WTC11 (cell line): ENCODE data around the gene ERF. TPM values are rescaled to one million over a fixed set of nuclear protein-coding genes. Genes with fewer than 3 reads are reported as not detected.

Experiments used
- ATAC-seq: fragments of 200-7000 bp; cut with Tn5 transposase; 2 replicates; pipeline ENCODE4 v1.10.0; 2021; ENCODE audit warnings: mild to moderate bottlenecking, moderate library complexity
- CTCF ChIA-PET: fragments of 300-600 bp; sonication (Branson Sonifier 250); formaldehyde crosslinking; loops from one replicate; lab custom pipeline; 2021; ENCODE audit warnings: antibody characterized with exemption; lab: Charles Lee
- POLR2A ChIA-PET: fragments of 350-600 bp; sonication (Branson Sonifier 250); formaldehyde crosslinking; loops from one replicate; lab custom pipeline; 2021; ENCODE audit warnings: antibody characterized with exemption; lab: Charles Lee
- DNase-seq: peaks from one replicate; pipeline ENCODE4 v3.0.0; 2021; ENCODE audit warnings: low spot score
- H3K27ac Mint-ChIP-seq: 2 replicates; pipeline ENCODE4 v1.8.0; 2021; ENCODE audit warnings: mixed read lengths
- H3K27me3 Mint-ChIP-seq: 2 replicates; pipeline ENCODE4 v1.8.0; 2021; ENCODE audit warnings: low read depth, mild to moderate bottlenecking, moderate library complexity, mixed read lengths
- H3K36me3 Mint-ChIP-seq: 2 replicates; pipeline ENCODE4 v1.8.0; 2021; ENCODE audit warnings: mixed read lengths
- H3K4me1 Mint-ChIP-seq: 2 replicates; pipeline ENCODE4 v1.8.0; 2022; ENCODE audit warnings: mixed read lengths
- H3K4me3 Mint-ChIP-seq: 2 replicates; pipeline ENCODE4 v1.8.0; 2021; ENCODE audit warnings: mild to moderate bottlenecking, moderate library complexity, mixed read lengths
- H3K9me3 Mint-ChIP-seq: 2 replicates; pipeline ENCODE4 v1.8.0; 2021; ENCODE audit warnings: mixed read lengths
- ATF2 ChIP-seq: sonication (generic); formaldehyde crosslinking; IDR thresholded peaks from 2 replicates; pipeline ENCODE4 v1.8.1; 2022; ENCODE audit warnings: low read depth, missing genetic modification reagents, borderline replicate concordance
- CREB1 ChIP-seq: sonication (generic); formaldehyde crosslinking; IDR thresholded peaks from 2 replicates; pipeline ENCODE4 v1.8.0; 2023; ENCODE audit warnings: mild to moderate bottlenecking, missing genetic modification reagents
- E2F5 ChIP-seq: sonication (generic); formaldehyde crosslinking; IDR thresholded peaks from 2 replicates; pipeline ENCODE4 v1.8.1; 2022; ENCODE audit warnings: mild to moderate bottlenecking, moderate library complexity, missing genetic modification reagents
- FOXP4 ChIP-seq: sonication (generic); formaldehyde crosslinking; IDR thresholded peaks from 2 replicates; pipeline ENCODE4 v1.8.0; 2022; ENCODE audit warnings: mild to moderate bottlenecking, missing genetic modification reagents
- JUN ChIP-seq: sonication (generic); formaldehyde crosslinking; IDR thresholded peaks from 2 replicates; pipeline ENCODE4 v1.8.0; 2023; ENCODE audit warnings: mild to moderate bottlenecking, missing genetic modification reagents
- MXD4 ChIP-seq: fragments of 250-450 bp; sonication (Bioruptor Pico); IDR thresholded peaks from 2 replicates; pipeline ENCODE4 v1.8.0; 2021; ENCODE audit warnings: mild to moderate bottlenecking, moderate library complexity, borderline replicate concordance
- RORB ChIP-seq: fragments of 250-450 bp; sonication (Bioruptor Pico); IDR thresholded peaks from 2 replicates; pipeline ENCODE4 v1.9.0; 2021; ENCODE audit warnings: mild to moderate bottlenecking
- SOX15 ChIP-seq: fragments of 250-450 bp; sonication (Bioruptor Pico); IDR thresholded peaks from 2 replicates; pipeline ENCODE4 v1.9.0; 2021; ENCODE audit warnings: mild to moderate bottlenecking
- TP53 ChIP-seq: sonication (generic); formaldehyde crosslinking; IDR thresholded peaks from 2 replicates; pipeline ENCODE4 v1.8.1; 2023; ENCODE audit warnings: mild to moderate bottlenecking, missing genetic modification reagents
- ZNF219 ChIP-seq: sonication (generic); formaldehyde crosslinking; IDR thresholded peaks from 2 replicates; pipeline ENCODE4 v1.8.0; 2023; ENCODE audit warnings: missing genetic modification reagents, mild to moderate bottlenecking, borderline replicate concordance
- ZNF281 ChIP-seq: sonication (generic); formaldehyde crosslinking; IDR thresholded peaks from 2 replicates; pipeline ENCODE4 v1.8.0; 2023; ENCODE audit warnings: mild to moderate bottlenecking, missing genetic modification reagents
- total RNA-seq: library from RNA; stranded (reverse); gene quantifications from 3 replicates; pipeline ENCODE4 v1.2.3, GENCODE V29; 2021
- TF ChIP-seq, protein P1 (sequence below): sonication (generic); formaldehyde crosslinking; IDR thresholded peaks from 2 replicates; pipeline ENCODE4 v1.8.1; 2023; ENCODE audit warnings: mild to moderate bottlenecking, missing genetic modification reagents
- TF ChIP-seq, protein P2 (sequence below): sonication (generic); formaldehyde crosslinking; IDR thresholded peaks from 2 replicates; pipeline ENCODE4 v1.8.0; 2022; ENCODE audit warnings: missing genetic modification reagents
- TF ChIP-seq, protein P3 (sequence below): sonication (generic); formaldehyde crosslinking; IDR thresholded peaks from 2 replicates; pipeline ENCODE4 v1.8.0; 2023; ENCODE audit warnings: missing genetic modification reagents

Gene ERF
- total RNA-seq, 1 experiment from 2014 or later = 65.9 TPM

DNA sequence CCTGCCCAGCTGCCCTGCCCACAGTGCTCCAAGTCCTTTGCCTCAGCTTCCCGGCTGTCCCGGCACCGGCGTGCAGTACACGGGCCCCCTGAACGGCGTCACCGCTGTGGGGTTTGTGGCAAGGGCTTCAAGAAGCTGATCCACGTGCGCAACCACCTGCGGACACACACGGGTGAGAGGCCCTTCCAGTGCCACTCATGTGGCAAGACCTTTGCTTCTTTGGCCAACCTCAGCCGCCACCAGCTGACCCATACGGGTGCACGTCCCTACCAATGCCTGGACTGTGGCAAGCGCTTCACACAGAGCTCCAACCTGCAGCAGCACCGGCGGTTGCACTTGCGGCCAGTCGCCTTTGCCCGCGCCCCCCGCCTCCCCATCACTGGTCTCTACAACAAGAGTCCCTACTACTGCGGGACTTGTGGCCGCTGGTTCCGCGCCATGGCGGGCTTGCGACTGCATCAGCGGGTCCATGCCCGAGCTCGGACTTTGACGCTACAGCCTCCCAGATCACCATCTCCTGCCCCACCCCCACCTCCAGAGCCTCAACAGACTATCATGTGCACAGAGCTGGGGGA is 29.1 kb downstream of the ERF start:
- no peaks in the 10 kb centered on the region for H3K27me3 Mint-ChIP-seq
- H3K4me1 Mint-ChIP-seq = peaks cover 2% of the 10 kb centered on the region
- H3K9me3 Mint-ChIP-seq = no peaks in the 10 kb centered on the region
- H3K4me3 Mint-ChIP-seq = no peak overlapping the region
- peaks cover 41% of the 10 kb centered on the region for H3K36me3 Mint-ChIP-seq
- DNase-seq (no peak), ATAC-seq (no peak)
- POLR2A ChIA-PET = no interaction called here
- H3K27ac Mint-ChIP-seq = no peak overlapping the region
- CTCF ChIA-PET = no interaction called here
- TF ChIP-seq, protein P1, sequence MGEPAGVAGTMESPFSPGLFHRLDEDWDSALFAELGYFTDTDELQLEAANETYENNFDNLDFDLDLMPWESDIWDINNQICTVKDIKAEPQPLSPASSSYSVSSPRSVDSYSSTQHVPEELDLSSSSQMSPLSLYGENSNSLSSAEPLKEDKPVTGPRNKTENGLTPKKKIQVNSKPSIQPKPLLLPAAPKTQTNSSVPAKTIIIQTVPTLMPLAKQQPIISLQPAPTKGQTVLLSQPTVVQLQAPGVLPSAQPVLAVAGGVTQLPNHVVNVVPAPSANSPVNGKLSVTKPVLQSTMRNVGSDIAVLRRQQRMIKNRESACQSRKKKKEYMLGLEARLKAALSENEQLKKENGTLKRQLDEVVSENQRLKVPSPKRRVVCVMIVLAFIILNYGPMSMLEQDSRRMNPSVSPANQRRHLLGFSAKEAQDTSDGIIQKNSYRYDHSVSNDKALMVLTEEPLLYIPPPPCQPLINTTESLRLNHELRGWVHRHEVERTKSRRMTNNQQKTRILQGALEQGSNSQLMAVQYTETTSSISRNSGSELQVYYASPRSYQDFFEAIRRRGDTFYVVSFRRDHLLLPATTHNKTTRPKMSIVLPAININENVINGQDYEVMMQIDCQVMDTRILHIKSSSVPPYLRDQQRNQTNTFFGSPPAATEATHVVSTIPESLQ = no peak
- TF ChIP-seq SOX15 (CRISPR knock-in tag) (no peak), JUN (CRISPR knock-in tag) (no peak), MXD4 (CRISPR knock-in tag) (no peak), ATF2 (CRISPR knock-in tag) (no peak)

DNA sequence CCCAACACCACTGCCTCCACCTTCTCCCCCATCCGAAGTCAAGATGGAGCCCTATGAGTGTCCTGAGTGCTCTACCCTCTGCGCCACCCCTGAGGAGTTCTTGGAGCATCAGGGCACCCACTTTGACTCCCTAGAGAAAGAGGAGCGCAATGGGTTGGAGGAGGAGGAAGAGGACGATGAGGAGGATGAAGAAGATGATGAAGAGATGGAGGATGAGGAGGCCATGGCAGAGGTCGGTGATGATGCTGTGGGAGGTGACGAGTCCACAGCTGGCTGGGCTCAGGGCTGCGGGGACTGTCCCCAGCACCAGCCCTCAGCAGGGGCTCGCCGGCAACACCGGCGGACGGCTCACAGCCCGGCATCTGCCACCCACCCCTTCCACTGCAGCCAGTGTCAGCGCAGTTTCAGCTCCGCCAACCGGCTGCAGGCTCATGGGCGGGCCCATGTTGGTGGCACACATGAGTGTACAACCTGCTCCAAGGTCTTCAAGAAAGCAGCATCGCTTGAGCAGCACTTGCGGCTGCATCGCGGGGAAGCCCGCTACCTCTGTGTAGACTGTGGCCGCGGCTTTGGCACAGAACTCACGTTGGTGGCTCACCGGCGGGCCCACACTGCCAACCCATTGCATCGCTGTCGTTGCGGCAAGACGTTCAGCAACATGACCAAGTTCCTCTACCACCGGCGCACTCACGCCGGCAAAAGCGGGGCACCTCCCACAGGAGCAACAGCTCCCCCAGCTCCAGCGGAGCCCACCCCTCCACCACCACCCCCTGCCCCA is 29.8 kb downstream of the ERF start:
- H3K27ac Mint-ChIP-seq = no peak overlapping the region
- no peak for ATAC-seq
- ChIA-PET CTCF (no interaction called here), POLR2A (no interaction called here)
- peaks cover 8% of the 10 kb centered on the region for H3K4me1 Mint-ChIP-seq
- TF ChIP-seq ZNF281 (CRISPR knock-in tag) (no peak), CREB1 (CRISPR knock-in tag) (no peak), ZNF219 (CRISPR knock-in tag) (no peak), TP53 (CRISPR knock-in tag) (no peak)
- TF ChIP-seq, protein P2, sequence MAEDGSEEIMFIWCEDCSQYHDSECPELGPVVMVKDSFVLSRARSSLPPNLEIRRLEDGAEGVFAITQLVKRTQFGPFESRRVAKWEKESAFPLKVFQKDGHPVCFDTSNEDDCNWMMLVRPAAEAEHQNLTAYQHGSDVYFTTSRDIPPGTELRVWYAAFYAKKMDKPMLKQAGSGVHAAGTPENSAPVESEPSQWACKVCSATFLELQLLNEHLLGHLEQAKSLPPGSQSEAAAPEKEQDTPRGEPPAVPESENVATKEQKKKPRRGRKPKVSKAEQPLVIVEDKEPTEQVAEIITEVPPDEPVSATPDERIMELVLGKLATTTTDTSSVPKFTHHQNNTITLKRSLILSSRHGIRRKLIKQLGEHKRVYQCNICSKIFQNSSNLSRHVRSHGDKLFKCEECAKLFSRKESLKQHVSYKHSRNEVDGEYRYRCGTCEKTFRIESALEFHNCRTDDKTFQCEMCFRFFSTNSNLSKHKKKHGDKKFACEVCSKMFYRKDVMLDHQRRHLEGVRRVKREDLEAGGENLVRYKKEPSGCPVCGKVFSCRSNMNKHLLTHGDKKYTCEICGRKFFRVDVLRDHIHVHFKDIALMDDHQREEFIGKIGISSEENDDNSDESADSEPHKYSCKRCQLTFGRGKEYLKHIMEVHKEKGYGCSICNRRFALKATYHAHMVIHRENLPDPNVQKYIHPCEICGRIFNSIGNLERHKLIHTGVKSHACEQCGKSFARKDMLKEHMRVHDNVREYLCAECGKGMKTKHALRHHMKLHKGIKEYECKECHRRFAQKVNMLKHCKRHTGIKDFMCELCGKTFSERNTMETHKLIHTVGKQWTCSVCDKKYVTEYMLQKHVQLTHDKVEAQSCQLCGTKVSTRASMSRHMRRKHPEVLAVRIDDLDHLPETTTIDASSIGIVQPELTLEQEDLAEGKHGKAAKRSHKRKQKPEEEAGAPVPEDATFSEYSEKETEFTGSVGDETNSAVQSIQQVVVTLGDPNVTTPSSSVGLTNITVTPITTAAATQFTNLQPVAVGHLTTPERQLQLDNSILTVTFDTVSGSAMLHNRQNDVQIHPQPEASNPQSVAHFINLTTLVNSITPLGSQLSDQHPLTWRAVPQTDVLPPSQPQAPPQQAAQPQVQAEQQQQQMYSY = no peak
- H3K4me3 Mint-ChIP-seq = no peak overlapping the region
- no peak for DNase-seq
- H3K9me3 Mint-ChIP-seq = no peaks in the 10 kb centered on the region
- peaks cover 41% of the 10 kb centered on the region for H3K36me3 Mint-ChIP-seq
- no peaks in the 10 kb centered on the region for H3K27me3 Mint-ChIP-seq

DNA sequence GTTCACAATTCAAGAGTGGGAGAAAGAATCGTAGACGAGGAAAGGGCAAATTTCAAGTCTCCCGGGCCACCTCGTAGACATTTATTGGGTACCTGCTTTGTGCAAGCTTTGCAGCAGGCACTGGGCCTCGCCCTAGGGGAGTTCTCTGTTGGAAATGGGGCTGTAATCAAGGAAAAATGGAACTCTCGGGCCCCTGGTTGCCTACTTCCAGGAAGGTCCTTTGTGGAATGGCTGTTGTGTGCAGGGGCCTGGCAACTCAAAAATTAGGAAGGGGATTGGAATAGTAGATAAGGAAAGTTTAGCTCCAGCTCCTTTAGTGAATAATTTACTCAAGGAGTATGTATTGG is 34.2 kb downstream of the ERF start:
- DNase-seq (no peak), ATAC-seq (no peak)
- Mint-ChIP-seq H3K4me3 (peak overlapping the region; percentile 97), H3K36me3 (peaks cover 23% of the 10 kb centered on the region), H3K9me3 (no peaks in the 10 kb centered on the region), H3K27ac (peak overlapping the region; percentile 98), H3K4me1 (peaks cover 35% of the 10 kb centered on the region), H3K27me3 (no peaks in the 10 kb centered on the region; the same call in 1 of the 2 replicates)
- POLR2A ChIA-PET = interaction anchor here (1.0 to 1.2 kb wide), 2 partner anchors 23 to 85 kb away, joined by 3 read pairs; no protein-coding TSS in a partner anchor
- CTCF ChIA-PET = interaction anchor here (0.8 to 2.5 kb wide), 4 partner anchors 22 to 112 kb away, joined by 3 to 18 read pairs (median 8); partner anchors contain the start of genes GSK3A and POU2F2
- TF ChIP-seq CREB1 (CRISPR knock-in tag) (no peak), ATF2 (CRISPR knock-in tag) (no peak), RORB (CRISPR knock-in tag) (no peak), E2F5 (no peak), FOXP4 (CRISPR knock-in tag) (no peak)
- TF ChIP-seq, protein P3, sequence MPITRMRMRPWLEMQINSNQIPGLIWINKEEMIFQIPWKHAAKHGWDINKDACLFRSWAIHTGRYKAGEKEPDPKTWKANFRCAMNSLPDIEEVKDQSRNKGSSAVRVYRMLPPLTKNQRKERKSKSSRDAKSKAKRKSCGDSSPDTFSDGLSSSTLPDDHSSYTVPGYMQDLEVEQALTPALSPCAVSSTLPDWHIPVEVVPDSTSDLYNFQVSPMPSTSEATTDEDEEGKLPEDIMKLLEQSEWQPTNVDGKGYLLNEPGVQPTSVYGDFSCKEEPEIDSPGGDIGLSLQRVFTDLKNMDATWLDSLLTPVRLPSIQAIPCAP (CRISPR knock-in tag) = no peak
